Upper lobe of left lung (tissue), 4 donors: ENCODE data around the gene NNAT.

ENCODE experiments used
- CTCF ChIP-seq, 6 experiments: fragments of 450-650 bp in 4 of 6; fragments of 200-600 bp in 2 of 6; sonication (generic) in 2 of 6; IDR thresholded peaks; one replicate each; pipeline ENCODE4 v1.5.1; 2016 to 2019; ENCODE audit warnings: antibody characterized with exemption in 6 of 6
- POLR2A ChIP-seq, 4 donors: fragments of 450-650 bp; IDR thresholded peaks; one replicate each; pipeline ENCODE4 v1.5.1; 2016 to 2017; ENCODE audit warnings: antibody characterized with exemption in 4 of 4, mild to moderate bottlenecking in 2 of 4
- POLR2AphosphoS5 ChIP-seq, 2 donors: sonication (generic); formaldehyde crosslinking; IDR thresholded peaks; one replicate each; pipeline ENCODE4 v1.5.1; 2017; ENCODE audit warnings: antibody characterized with exemption in 2 of 2

- TF ChIP-seq POLR2A (IDR thresholded peaks at IDR 0.05) (no peak), CTCF (IDR thresholded peaks at IDR 0.05) (no peak), POLR2AphosphoS5 (IDR thresholded peaks at IDR 0.05) (no peak)
Measured at GRCh38 chr20:37516811-37517750, 4.0 kb upstream of the NNAT start.
